Activated CD8-positive, alpha-beta T cell treated with anti-CD3 and anti-CD28 coated beads for 36 hours (primary cell): ENCODE data around the gene TLE1. TPM values are rescaled to one million over a fixed set of nuclear protein-coding genes. Genes with fewer than 3 reads are reported as not detected.

Experiments
- ATAC-seq: fragments of 200-7000 bp; cut with Tn5 transposase; one replicate; pipeline ENCODE4 v1.10.0; 2021; ENCODE audit warnings: mild to moderate bottlenecking, moderate library complexity
- CTCF ChIA-PET: fragments of 350-600 bp; sonication (Branson Sonifier 250); formaldehyde crosslinking; loops from one replicate; lab custom pipeline; 2021; ENCODE audit warnings: antibody characterized with exemption; lab: Charles Lee
- POLR2A ChIA-PET: fragments of 350-600 bp; sonication (Branson Sonifier 250); formaldehyde crosslinking; loops from one replicate; lab custom pipeline; 2021; ENCODE audit warnings: antibody characterized with exemption; lab: Charles Lee
- DNase-seq: peaks from one replicate; pipeline ENCODE4 v3.0.0-alpha.2; 2020
- H3K27ac Mint-ChIP-seq: one replicate; pipeline ENCODE4 v1.8.0; 2021; ENCODE audit warnings: mild to moderate bottlenecking, mixed read lengths
- H3K27me3 Mint-ChIP-seq: one replicate; pipeline ENCODE4 v1.8.0; 2021; ENCODE audit warnings: mixed read lengths
- H3K36me3 Mint-ChIP-seq: one replicate; pipeline ENCODE4 v1.8.0; 2021; ENCODE audit warnings: low read depth, mixed read lengths
- H3K4me1 Mint-ChIP-seq: one replicate; pipeline ENCODE4 v1.8.0; 2021; ENCODE audit warnings: low read depth, mixed read lengths
- H3K4me3 Mint-ChIP-seq: one replicate; pipeline ENCODE4 v1.8.0; 2021; ENCODE audit warnings: mild to moderate bottlenecking, moderate library complexity, mixed read lengths
- H3K9me3 Mint-ChIP-seq: one replicate; pipeline ENCODE4 v1.8.0; 2021; ENCODE audit warnings: mixed read lengths
- intact Hi-C: fragments of 100-400 bp; cut with micrococcal nuclease; formaldehyde crosslinking; loops from one replicate; pipeline ENCODE4 v1.10.0; 2022
- total RNA-seq, 2 experiments: library from RNA; stranded (reverse); gene quantifications; one replicate each; pipeline ENCODE4 v1.2.3, GENCODE V29; 2021
- TF ChIP-seq, protein P1 (sequence below): fragments of 200-600 bp; IDR thresholded peaks from one replicate; pipeline ENCODE4 v1.8.0; 2022; ENCODE audit warnings: antibody characterized with exemption, mild to moderate bottlenecking

Gene TLE1
- total RNA-seq, 2 experiments from 2014 or later: 0.20 to 0.29 TPM

DNA sequence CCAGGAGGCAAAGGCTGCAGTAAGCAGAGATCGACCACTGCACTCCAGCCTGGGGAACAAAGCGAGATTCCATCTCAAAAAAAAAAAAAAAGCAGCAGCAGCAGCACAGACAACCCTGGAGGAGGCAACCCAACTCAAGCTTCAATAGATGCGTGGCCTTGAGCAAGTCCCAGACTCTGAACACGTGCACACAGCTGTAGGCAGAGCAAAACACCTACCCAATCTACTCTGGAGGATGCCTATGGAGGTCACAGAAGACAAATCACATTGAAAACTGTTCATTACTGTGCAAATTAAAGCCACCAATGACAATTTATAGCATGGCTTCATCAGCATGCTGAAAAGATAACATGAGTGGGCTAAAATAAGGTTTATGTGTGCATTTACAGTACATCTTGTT lies 7.2 kb downstream of the TLE1 start:
- Mint-ChIP-seq H3K4me1 (peaks cover 7% of the 10 kb centered on the region), H3K27ac (no peak overlapping the region), H3K4me3 (no peak overlapping the region), H3K9me3 (no peaks in the 10 kb centered on the region), H3K27me3 (peaks cover 19% of the 10 kb centered on the region), H3K36me3 (no peaks in the 10 kb centered on the region)
- CTCF ChIA-PET: no interaction called here
- no peak for DNase-seq
- intact Hi-C loops: no loop called here
- no peak for ATAC-seq
- TF ChIP-seq, protein P1, sequence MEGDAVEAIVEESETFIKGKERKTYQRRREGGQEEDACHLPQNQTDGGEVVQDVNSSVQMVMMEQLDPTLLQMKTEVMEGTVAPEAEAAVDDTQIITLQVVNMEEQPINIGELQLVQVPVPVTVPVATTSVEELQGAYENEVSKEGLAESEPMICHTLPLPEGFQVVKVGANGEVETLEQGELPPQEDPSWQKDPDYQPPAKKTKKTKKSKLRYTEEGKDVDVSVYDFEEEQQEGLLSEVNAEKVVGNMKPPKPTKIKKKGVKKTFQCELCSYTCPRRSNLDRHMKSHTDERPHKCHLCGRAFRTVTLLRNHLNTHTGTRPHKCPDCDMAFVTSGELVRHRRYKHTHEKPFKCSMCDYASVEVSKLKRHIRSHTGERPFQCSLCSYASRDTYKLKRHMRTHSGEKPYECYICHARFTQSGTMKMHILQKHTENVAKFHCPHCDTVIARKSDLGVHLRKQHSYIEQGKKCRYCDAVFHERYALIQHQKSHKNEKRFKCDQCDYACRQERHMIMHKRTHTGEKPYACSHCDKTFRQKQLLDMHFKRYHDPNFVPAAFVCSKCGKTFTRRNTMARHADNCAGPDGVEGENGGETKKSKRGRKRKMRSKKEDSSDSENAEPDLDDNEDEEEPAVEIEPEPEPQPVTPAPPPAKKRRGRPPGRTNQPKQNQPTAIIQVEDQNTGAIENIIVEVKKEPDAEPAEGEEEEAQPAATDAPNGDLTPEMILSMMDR: no peak
- POLR2A ChIA-PET: no interaction called here

DNA sequence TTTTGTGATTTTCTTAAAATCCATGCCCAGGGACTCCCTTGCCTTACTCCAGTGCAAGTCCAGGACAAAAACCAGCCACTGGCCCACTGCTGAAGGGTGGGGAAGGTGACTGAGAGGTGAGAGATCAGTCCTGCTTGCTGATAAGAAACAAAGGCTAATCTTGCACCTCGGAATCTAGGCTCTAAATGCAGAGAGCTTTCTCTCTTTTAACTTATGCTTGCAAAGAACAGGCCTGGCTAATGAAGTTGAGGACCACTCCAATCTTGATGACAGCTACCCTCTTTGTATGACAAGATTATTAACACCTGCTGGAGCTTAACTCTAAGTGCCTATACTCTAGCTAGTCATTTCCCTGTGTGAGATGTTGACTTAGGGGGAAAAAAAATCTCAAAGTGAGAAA lies 8.8 kb downstream of the TLE1 start:
- Mint-ChIP-seq H3K4me1 (peaks cover 7% of the 10 kb centered on the region), H3K27me3 (peaks cover 21% of the 10 kb centered on the region), H3K4me3 (no peak overlapping the region), H3K27ac (no peak overlapping the region), H3K36me3 (no peaks in the 10 kb centered on the region), H3K9me3 (no peaks in the 10 kb centered on the region)
- DNase-seq: no peak
- CTCF ChIA-PET: no interaction called here
- intact Hi-C loops: no loop called here
- POLR2A ChIA-PET: no interaction called here
- ATAC-seq: no peak
- TF ChIP-seq, protein P1: no peak

DNA sequence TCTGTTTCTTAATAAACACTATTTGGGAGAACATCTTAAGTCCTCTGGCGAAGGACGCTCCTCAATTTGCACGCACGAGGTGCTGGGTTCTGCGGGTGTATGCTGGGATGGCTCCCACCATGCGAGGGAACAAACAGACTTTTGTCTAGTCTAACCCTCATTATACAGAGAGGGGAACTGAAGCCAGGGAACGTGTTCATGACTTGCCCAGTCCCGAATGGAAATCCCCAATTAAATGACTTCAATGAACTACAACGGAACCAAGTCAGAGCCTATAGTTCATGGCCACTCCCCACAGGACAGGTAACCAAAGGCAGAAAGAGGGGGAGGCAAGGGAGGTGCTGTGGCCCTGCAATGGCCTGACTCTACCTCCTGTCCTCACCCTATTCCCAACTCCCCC lies 9.3 kb downstream of the TLE1 start:
- no peak for ATAC-seq
- TF ChIP-seq, protein P1: no peak
- Mint-ChIP-seq H3K27ac (no peak overlapping the region), H3K9me3 (no peaks in the 10 kb centered on the region), H3K4me1 (peaks cover 7% of the 10 kb centered on the region), H3K27me3 (peaks cover 21% of the 10 kb centered on the region), H3K4me3 (no peak overlapping the region), H3K36me3 (no peaks in the 10 kb centered on the region)
- ChIA-PET CTCF (no interaction called here), POLR2A (no interaction called here)
- intact Hi-C loops: no loop called here
- DNase-seq: no peak

DNA sequence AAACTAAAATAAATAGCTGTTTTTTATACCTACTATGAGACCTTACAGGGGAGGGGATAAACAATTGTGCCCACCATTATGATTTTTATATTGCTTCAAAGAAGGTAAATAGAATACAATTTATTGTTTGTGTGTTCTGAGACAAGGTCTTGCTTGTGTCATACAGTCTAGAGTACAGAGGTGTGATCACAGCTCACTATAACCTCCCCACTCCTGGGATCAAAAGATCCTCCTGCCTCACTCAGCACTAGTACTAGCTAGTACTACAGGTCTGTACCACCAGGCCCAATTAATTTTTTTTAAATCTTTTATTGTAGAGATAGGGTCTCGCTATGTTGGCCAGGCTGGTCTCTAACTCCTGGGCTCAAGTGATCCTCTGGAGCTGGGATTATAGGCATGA lies 11.3 kb downstream of the TLE1 start:
- no peak overlapping the region for H3K4me3 Mint-ChIP-seq
- POLR2A ChIA-PET: no interaction called here
- H3K4me1 Mint-ChIP-seq: peaks cover 7% of the 10 kb centered on the region
- CTCF ChIA-PET: interaction anchor here (1.8 kb wide), 1 partner anchor 9 kb away, joined by 6 read pairs; no protein-coding TSS in a partner anchor
- no peak overlapping the region for H3K27ac Mint-ChIP-seq
- H3K36me3 Mint-ChIP-seq: no peaks in the 10 kb centered on the region
- ATAC-seq (no peak), DNase-seq (no peak)
- intact Hi-C loops: loop anchor here (10.0 kb wide), 1 partner anchor 63 kb away; no protein-coding TSS in a partner anchor
- TF ChIP-seq, protein P1: no peak
- no peaks in the 10 kb centered on the region for H3K9me3 Mint-ChIP-seq
- H3K27me3 Mint-ChIP-seq: peaks cover 21% of the 10 kb centered on the region

DNA sequence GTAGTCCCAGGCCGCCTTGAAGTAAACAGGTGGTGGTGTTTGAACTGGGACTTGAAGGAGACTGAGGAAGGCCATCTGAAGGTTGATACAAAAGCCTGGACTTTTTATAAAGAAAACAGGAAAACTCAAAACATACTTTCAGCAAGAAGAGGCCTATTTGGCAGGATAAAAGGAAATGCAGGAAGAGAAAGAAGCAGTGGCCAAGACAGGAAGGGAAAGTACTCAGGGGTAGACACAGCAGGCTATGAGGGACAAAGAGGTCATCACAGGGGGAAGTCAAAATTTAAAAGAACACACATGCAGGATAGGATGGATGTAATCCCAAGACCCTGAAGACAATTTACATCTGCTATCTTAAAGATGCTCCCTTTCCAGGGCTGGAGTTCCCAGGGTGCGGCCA lies 13.0 kb downstream of the TLE1 start:
- no peaks in the 10 kb centered on the region for H3K36me3 Mint-ChIP-seq
- ATAC-seq (no peak), DNase-seq (no peak)
- no peaks in the 10 kb centered on the region for H3K4me1 Mint-ChIP-seq
- ChIA-PET POLR2A (no interaction called here), CTCF (no interaction called here)
- H3K4me3 Mint-ChIP-seq: no peak overlapping the region
- peaks cover 12% of the 10 kb centered on the region for H3K27me3 Mint-ChIP-seq
- H3K9me3 Mint-ChIP-seq: no peaks in the 10 kb centered on the region
- TF ChIP-seq, protein P1: no peak
- intact Hi-C loops: loop anchor here (10.0 kb wide), 1 partner anchor 62 kb away; no protein-coding TSS in a partner anchor
- H3K27ac Mint-ChIP-seq: no peak overlapping the region
